AG04450 (cell line): ENCODE results near the gene NCR2. TPM values are rescaled to one million over a fixed set of nuclear protein-coding genes. Genes with fewer than 3 reads are reported as not detected.

Experiments used
- CTCF ChIA-PET: fragments of 300-600, 350-600 bp; formaldehyde crosslinking; extraction: SDS; loops from one replicate; lab custom pipeline; 2022; ENCODE audit warnings: antibody characterized with exemption, inconsistent platforms; lab: Charles Lee
- POLR2A ChIA-PET: fragments of 350-600 bp; formaldehyde crosslinking; extraction: SDS; loops from one replicate; lab custom pipeline; 2021; ENCODE audit warnings: antibody characterized with exemption, inconsistent platforms; lab: Yijun Ruan, JAX
- DNase-seq: peaks from one replicate; pipeline ENCODE4 v3.0.0-alpha.2; 2011; ENCODE audit warnings: low read depth, low spot score
- H3K27ac ChIP-seq: one replicate; pipeline ENCODE4 v1.5.1; 2012; ENCODE audit warnings: low read depth, low read length, control low read depth
- H3K27me3 ChIP-seq: one replicate; pipeline ENCODE4 v1.6.0; 2012; ENCODE audit warnings: low read length; ENCODE audit not compliant: control insufficient read depth, insufficient read depth
- H3K4me3 ChIP-seq: 2 replicates; pipeline ENCODE4 v1.5.1; 2011; ENCODE audit warnings: mild to moderate bottlenecking, low read depth, low read length, control low read depth
- H3K9me3 ChIP-seq: 2 replicates; pipeline ENCODE4 v1.5.1; 2012; ENCODE audit warnings: low read length; ENCODE audit not compliant: control insufficient read depth, insufficient read depth
- CTCF ChIP-seq: IDR thresholded peaks from 2 replicates; pipeline ENCODE4 v1.5.1; 2011; ENCODE audit warnings: low read depth, low read length, control low read depth, inconsistent platforms
- polyA plus RNA-seq: library from polyadenylated mRNA; depleted of rRNA; stranded (reverse); fragments of >200 nt; gene quantifications from 2 replicates; pipeline ENCODE4 v1.2.3, GENCODE V29; 2011

NCR2 gene
- polyA plus RNA-seq, 1 experiment: not detected

- no peak for TF ChIP-seq CTCF
- peaks cover 83% of the 10 kb centered on the region for H3K27me3 ChIP-seq
- POLR2A ChIA-PET: no interaction called here
- peaks cover 7% of the 10 kb centered on the region; the same call in 1 of the 2 replicates for H3K9me3 ChIP-seq
- no peak overlapping the region for H3K4me3 ChIP-seq
- CTCF ChIA-PET: interaction anchor here (1.2 to 8.3 kb wide), 3 partner anchors 224 to 414 kb away, joined by 3 to 195 read pairs (median 14); partner anchors contain the start of gene TOMM6
- H3K27ac ChIP-seq: no peak overlapping the region
- no peak for DNase-seq
These were observed 38.2 kb downstream of the NCR2 start for GRCh38 chr6:41373627-41373918.

- Histone ChIP-seq H3K27ac (no peak overlapping the region), H3K4me3 (no peak overlapping the region), H3K9me3 (peaks cover 7% of the 10 kb centered on the region; the same call in 1 of the 2 replicates), H3K27me3 (peaks cover 86% of the 10 kb centered on the region)
- DNase-seq: no peak
- ChIA-PET POLR2A (no interaction called here), CTCF (interaction anchor here (0.6 to 8.3 kb wide), 3 partner anchors 40 to 310 kb away, joined by 8 to 195 read pairs (median 14); no protein-coding TSS in a partner anchor)
- no peak for TF ChIP-seq CTCF
These were observed 38.7 kb downstream of the NCR2 start for GRCh38 chr6:41373919-41374617.

GRCh38 chr6:41374618-41375590, 39.5 kb downstream of the NCR2 start:
- H3K27me3 ChIP-seq: peaks cover 86% of the 10 kb centered on the region
- no peak overlapping the region for H3K27ac ChIP-seq
- peaks cover 7% of the 10 kb centered on the region; the same call in 1 of the 2 replicates for H3K9me3 ChIP-seq
- no peak for DNase-seq
- no peak for TF ChIP-seq CTCF
- no peak overlapping the region for H3K4me3 ChIP-seq
- ChIA-PET POLR2A (no interaction called here), CTCF (interaction anchor here (0.6 to 8.3 kb wide), 4 partner anchors 41 to 309 kb away, joined by 4 to 195 read pairs (median 11); no protein-coding TSS in a partner anchor)

- no peak for TF ChIP-seq CTCF
- ChIA-PET POLR2A (no interaction called here), CTCF (interaction anchor here (1.0 to 1.1 kb wide), 2 partner anchors 49 kb away, joined by 3 to 4 read pairs; no protein-coding TSS in a partner anchor)
- Histone ChIP-seq H3K27ac (no peak overlapping the region), H3K4me3 (no peak overlapping the region), H3K9me3 (peaks cover 7% of the 10 kb centered on the region; the same call in 1 of the 2 replicates), H3K27me3 (peaks cover 80% of the 10 kb centered on the region)
- no peak for DNase-seq
These were observed 40.3 kb downstream of the NCR2 start for GRCh38 chr6:41375598-41376151.
